Thyroid gland (tissue), 4 donors: ENCODE measurements around the gene RTN1.

ENCODE experiments used
- CTCF ChIP-seq, 6 experiments: fragments of 200-600 bp in 3 of 6; fragments of 450-650 bp in 3 of 6; sonication (generic) in 3 of 6; IDR thresholded peaks; one replicate each; pipeline ENCODE4 v1.5.1; 2016 to 2019; ENCODE audit warnings: antibody characterized with exemption in 6 of 6, mild to moderate bottlenecking in 2 of 6, inconsistent platforms in 1 of 6, moderate library complexity in 1 of 6
- POLR2A ChIP-seq, 2 donors: fragments of 450-650 bp; IDR thresholded peaks; one replicate each; pipeline ENCODE4 v1.6.1; 2017; ENCODE audit warnings: antibody characterized with exemption in 2 of 2, mild to moderate bottlenecking in 2 of 2, moderate library complexity in 1 of 2

GRCh38 chr14:59761851-59762250 lies 108.7 kb downstream of the RTN1 start:
- TF ChIP-seq CTCF (IDR thresholded peaks at IDR 0.05) (no peak), POLR2A (IDR thresholded peaks at IDR 0.05) (no peak)
